Mesenchymal stem cell (in vitro differentiated cells and primary cell): ENCODE results near the gene GRAP2.
"Not testable (repeated sequence)": the region's sequence is repeated elsewhere in the genome, so short reads cannot be mapped to it uniquely, and the experiment has no call there.

ENCODE experiments used
- DNase-seq: peaks from one replicate; pipeline ENCODE4 v3.0.0-alpha.2; 2013
- H2AFZ ChIP-seq: one replicate; pipeline ENCODE4 v1.6.1; 2013; ENCODE audit warnings: low read depth, mild to moderate bottlenecking, control low read depth, inconsistent platforms, low read length, moderate library complexity
- H2AK5ac ChIP-seq: 2 replicates; pipeline ENCODE4 v1.6.1; 2013; ENCODE audit warnings: low read length, moderate library complexity, mild to moderate bottlenecking, inconsistent platforms; ENCODE audit not compliant: severe bottlenecking
- H2BK120ac ChIP-seq: one replicate; pipeline ENCODE4 v1.6.1; 2013; ENCODE audit warnings: low read depth, mild to moderate bottlenecking, inconsistent platforms, low read length, moderate library complexity
- H2BK12ac ChIP-seq, 2 experiments: one replicate each; pipeline ENCODE4 v1.6.1; 2013; ENCODE audit warnings: inconsistent platforms in 2 of 2, low read length in 2 of 2, mild to moderate bottlenecking in 2 of 2, moderate library complexity in 2 of 2, control low read depth in 1 of 2
- H2BK15ac ChIP-seq: one replicate; pipeline ENCODE4 v1.6.1; 2013; ENCODE audit warnings: mild to moderate bottlenecking, low read depth, inconsistent platforms; ENCODE audit not compliant: poor library complexity, severe bottlenecking
- H2BK5ac ChIP-seq: 2 replicates; pipeline ENCODE4 v1.6.1; 2013; ENCODE audit warnings: low read depth, mild to moderate bottlenecking, low read length, control low read depth, inconsistent platforms; ENCODE audit not compliant: poor library complexity, severe bottlenecking
- H3K14ac ChIP-seq, 2 experiments: one replicate each; pipeline ENCODE4 v1.6.1; 2013; ENCODE audit warnings: inconsistent platforms in 2 of 2, low read length in 2 of 2, control low read depth in 1 of 2, mild to moderate bottlenecking in 1 of 2, moderate library complexity in 1 of 2
- H3K18ac ChIP-seq, 2 experiments: one replicate each; pipeline ENCODE4 v1.6.1; 2013; ENCODE audit warnings: inconsistent platforms in 2 of 2, low read length in 2 of 2, control low read depth in 1 of 2, low read depth in 1 of 2, mild to moderate bottlenecking in 1 of 2
- H3K23ac ChIP-seq, 2 experiments: one replicate each; pipeline ENCODE4 v1.6.1; 2013; ENCODE audit warnings: inconsistent platforms in 2 of 2, low read length in 2 of 2, mild to moderate bottlenecking in 2 of 2, moderate library complexity in 2 of 2, control low read depth in 1 of 2
- H3K27ac ChIP-seq: 2 replicates; pipeline ENCODE4 v1.5.1; 2013; ENCODE audit warnings: mild to moderate bottlenecking, moderate library complexity, low read length, control low read depth, inconsistent platforms; ENCODE audit not compliant: poor library complexity, severe bottlenecking
- H3K27me3 ChIP-seq, 2 experiments: 2 replicates each; pipeline versions ENCODE4 v1.6.1 to v1.7.0; 2013; ENCODE audit warnings: low read length in 2 of 2, mild to moderate bottlenecking in 2 of 2, moderate library complexity in 2 of 2, control low read depth in 1 of 2, inconsistent platforms in 1 of 2; ENCODE audit not compliant: control insufficient read depth in 1 of 2, insufficient read depth in 1 of 2
- H3K36me3 ChIP-seq, 2 experiments: 2 replicates each; pipeline versions ENCODE4 v1.6.1 to v1.7.0; 2013; ENCODE audit warnings: low read length in 2 of 2, control low read depth in 1 of 2, inconsistent platforms in 1 of 2, low read depth in 1 of 2, mild to moderate bottlenecking in 1 of 2; ENCODE audit not compliant: insufficient read depth in 2 of 2, control insufficient read depth in 1 of 2
- H3K4ac ChIP-seq, 2 experiments: one replicate each; pipeline ENCODE4 v1.6.1; 2013; ENCODE audit warnings: inconsistent platforms in 2 of 2, low read length in 2 of 2, mild to moderate bottlenecking in 2 of 2, moderate library complexity in 2 of 2, control low read depth in 1 of 2, low read depth in 1 of 2
- H3K4me1 ChIP-seq: 2 replicates; pipeline ENCODE4 v1.6.1; 2013; ENCODE audit warnings: low read depth, low read length, control low read depth; ENCODE audit not compliant: control insufficient read depth, insufficient read depth
- H3K4me2 ChIP-seq: 2 replicates; pipeline ENCODE4 v1.6.1; 2013; ENCODE audit warnings: low read length, mild to moderate bottlenecking, inconsistent platforms; ENCODE audit not compliant: poor library complexity, severe bottlenecking
- H3K4me3 ChIP-seq, 2 experiments: 2 replicates each; pipeline versions ENCODE4 v1.5.1 to v1.7.0; 2013; ENCODE audit warnings: low read length in 2 of 2, mild to moderate bottlenecking in 2 of 2, control low read depth in 1 of 2, low read depth in 1 of 2; ENCODE audit not compliant: insufficient read depth in 1 of 2
- H3K79me1 ChIP-seq: replicated peaks from 2 replicates; pipeline ENCODE4 v1.6.1; 2013; ENCODE audit warnings: mild to moderate bottlenecking, control low read depth, low read length, inconsistent platforms; ENCODE audit not compliant: poor library complexity, severe bottlenecking
- H3K9ac ChIP-seq: 2 replicates; pipeline ENCODE4 v1.7.0; 2013; ENCODE audit warnings: mild to moderate bottlenecking, low read length, moderate library complexity
- H3K9me3 ChIP-seq: 2 replicates; pipeline ENCODE4 v1.7.0; 2013; ENCODE audit warnings: mild to moderate bottlenecking, low read length; ENCODE audit not compliant: control insufficient read depth
- H4K8ac ChIP-seq: one replicate; pipeline ENCODE4 v1.6.1; 2013; ENCODE audit warnings: inconsistent platforms, mild to moderate bottlenecking, low read length, moderate library complexity
- H4K91ac ChIP-seq: one replicate; pipeline ENCODE4 v1.6.1; 2013; ENCODE audit warnings: mild to moderate bottlenecking, low read length, inconsistent platforms
- WGBS: methylation state at CpG from one replicate; pipeline ENCODE4 v1.1.7; 2013; ENCODE audit warnings: mixed read lengths; 5-methylcytosine and 5-hydroxymethylcytosine counted together

GRAP2 gene

DNA sequence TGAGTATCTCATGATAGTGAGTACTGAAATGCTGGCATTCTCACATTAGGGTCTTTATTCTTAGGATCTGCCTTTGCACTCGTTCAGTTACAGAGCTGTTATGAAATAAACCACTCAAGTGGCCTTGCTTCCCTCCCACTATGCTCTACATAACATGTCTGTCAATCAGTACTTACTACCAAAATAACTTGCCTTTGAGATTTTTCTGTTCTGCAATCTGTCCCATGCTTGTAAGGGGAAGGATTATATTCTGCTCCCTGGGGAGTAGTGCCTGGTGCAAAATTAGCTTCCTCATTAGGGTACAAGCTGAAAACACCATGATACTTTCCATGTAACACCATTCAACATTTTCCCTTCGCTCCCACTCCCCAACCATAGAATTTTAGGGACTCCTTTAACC lies 1.9 kb upstream of the GRAP2 start:
- no peak overlapping the region for H2AK5ac ChIP-seq
- H3K79me1 ChIP-seq, result no peaks in the 10 kb centered on the region
- H3K23ac ChIP-seq, result no peak overlapping the region
- no peak overlapping the region for H2BK5ac ChIP-seq
- no peak overlapping the region for H2BK120ac ChIP-seq
- H3K4ac ChIP-seq, result no peak overlapping the region
- H3K27me3 ChIP-seq, result peaks cover 41 to 43% of the 10 kb centered on the region in 2 experiments
- no peak overlapping the region for H2BK12ac ChIP-seq
- no peak overlapping the region for H3K4me3 ChIP-seq
- H3K9me3 ChIP-seq, result no peaks in the 10 kb centered on the region
- no peak overlapping the region for H2AFZ ChIP-seq
- no peaks in the 10 kb centered on the region for H3K36me3 ChIP-seq
- H3K18ac ChIP-seq, result no peak overlapping the region
- no peak overlapping the region for H4K91ac ChIP-seq
- no peak overlapping the region for H3K9ac ChIP-seq
- 44% methylated on average over 2 of the region's 2 CpGs for WGBS
- DNase-seq, result no peak
- H3K4me1 ChIP-seq, result no peaks in the 10 kb centered on the region
- no peak overlapping the region for H4K8ac ChIP-seq
- H3K27ac ChIP-seq, result no peak overlapping the region
- H3K4me2 ChIP-seq, result no peak overlapping the region
- H2BK15ac ChIP-seq, result no peak overlapping the region
- H3K14ac ChIP-seq, result no peak overlapping the region

DNA sequence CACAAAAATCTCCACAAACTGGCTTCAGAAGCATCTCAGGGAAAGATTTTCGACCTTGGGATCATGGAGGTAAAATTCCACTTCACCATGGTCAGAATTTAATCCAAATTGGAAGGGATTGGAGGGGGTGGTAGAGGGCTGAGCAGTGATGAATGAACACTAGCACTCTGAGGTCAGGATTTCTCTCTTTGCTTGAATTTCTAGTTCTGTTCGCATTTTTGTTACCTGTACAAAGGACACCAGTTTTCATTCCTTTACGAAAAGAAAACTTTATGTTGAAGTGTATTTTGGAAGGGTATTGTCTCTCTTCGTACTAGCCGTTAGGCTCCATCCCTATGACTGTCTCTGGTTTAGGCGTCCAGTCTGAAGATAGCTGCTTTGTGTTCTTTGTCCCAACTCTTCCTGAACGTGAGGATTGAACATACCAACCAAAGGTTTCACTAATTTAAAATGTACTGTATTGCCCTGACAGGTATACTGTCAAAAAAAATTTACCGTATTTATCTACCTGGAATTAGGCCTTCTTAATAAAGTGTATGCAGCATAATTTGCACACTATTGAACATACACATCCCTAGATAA lies 772 bp downstream of the GRAP2 start:
- Histone ChIP-seq H3K27me3 (peaks cover 28 to 44% of the 10 kb centered on the region in 2 experiments), H3K9ac (no peak overlapping the region), H3K23ac (no peak overlapping the region), H2AK5ac (no peak overlapping the region), H4K91ac (no peak overlapping the region), H2BK120ac (no peak overlapping the region), H3K79me1 (no peaks in the 10 kb centered on the region), H3K4me2 (no peak overlapping the region), H3K4me1 (no peaks in the 10 kb centered on the region), H3K14ac (no peak overlapping the region), H2BK15ac (no peak overlapping the region), H3K4ac (no peak overlapping the region), H3K27ac (no peak overlapping the region), H2AFZ (no peak overlapping the region), H3K9me3 (no peaks in the 10 kb centered on the region), H2BK12ac (no peak overlapping the region), H3K18ac (no peak overlapping the region), H3K36me3 (no peaks in the 10 kb centered on the region), H4K8ac (no peak overlapping the region), H3K4me3 (no peak overlapping the region), H2BK5ac (no peak overlapping the region)
- WGBS, result 86% methylated on average over 6 of the region's 8 CpGs
- no peak for DNase-seq

GRCh38 chr22:39904024-39904423 lies 3.1 kb downstream of the GRAP2 start:
- H2BK5ac ChIP-seq, H4K91ac ChIP-seq, H3K9me3 ChIP-seq, H3K79me1 ChIP-seq, H2BK120ac ChIP-seq, H4K8ac ChIP-seq, H2AK5ac ChIP-seq, DNase-seq, H3K36me3 ChIP-seq, H3K27ac ChIP-seq, H3K4me3 ChIP-seq, H3K9ac ChIP-seq, H3K18ac ChIP-seq, H2AFZ ChIP-seq, H2BK12ac ChIP-seq, H3K4me2 ChIP-seq, H3K4me1 ChIP-seq, H3K4ac ChIP-seq, H3K23ac ChIP-seq, H2BK15ac ChIP-seq, H3K14ac ChIP-seq: not testable (repeated sequence)
- H3K27me3 ChIP-seq, result peaks cover 26 to 43% of the 10 kb centered on the region in 2 experiments
- WGBS, result 89% methylated on average over 7 of the region's 10 CpGs

- Histone ChIP-seq H3K23ac (no peak overlapping the region), H2BK120ac (no peak overlapping the region), H2BK12ac (no peak overlapping the region), H3K18ac (no peak overlapping the region), H2BK5ac (no peak overlapping the region), H3K14ac (no peak overlapping the region), H3K4me2 (no peak overlapping the region), H3K79me1 (no peaks in the 10 kb centered on the region), H4K8ac (no peak overlapping the region), H3K4me3 (no peak overlapping the region), H2AFZ (no peak overlapping the region), H3K27me3 (peaks cover 33 to 40% of the 10 kb centered on the region in 2 experiments), H3K36me3 (no peaks in the 10 kb centered on the region), H3K27ac (no peak overlapping the region), H2BK15ac (no peak overlapping the region), H4K91ac (no peak overlapping the region), H3K4me1 (no peaks in the 10 kb centered on the region), H3K4ac (no peak overlapping the region), H2AK5ac (no peak overlapping the region), H3K9me3 (no peaks in the 10 kb centered on the region), H3K9ac (no peak overlapping the region)
- no peak for DNase-seq
- 86% methylated on average over 2 of the region's 4 CpGs for WGBS
Observed at GRCh38 chr22:39904862-39905261, 4.0 kb downstream of the GRAP2 start.
